ENCODE results near the gene TMPRSS11E.
"Not testable (repeated sequence)": the region's sequence is repeated elsewhere in the genome, so short reads cannot be mapped to it uniquely, and the experiment has no call there.

TMPRSS11E gene

GRCh38 chr4:68447201-68447600 lies at the start of gene TMPRSS11E:
Gene TMPRSS11E (plus strand): TSS chr4:68447463. CDS start chr4:68447513, 50 bp downstream.
- TF ChIP-seq CTCF (IDR thresholded peaks at IDR 0.05; ENCODE audit: borderline replicate concordance, insufficient read depth, low read depth, low read length): no peak
- H3K4me3 ChIP-seq (ENCODE audit: low read depth, low read length): no peak within 1 kb of the TSS

- no peak overlapping the region for H3K4me3 ChIP-seq (ENCODE audit: low read depth, low read length)
- no peak for TF ChIP-seq CTCF (IDR thresholded peaks at IDR 0.05; ENCODE audit: borderline replicate concordance, insufficient read depth, low read depth, low read length)
Observed at GRCh38 chr4:68399306-68399705, 48.0 kb upstream of the TMPRSS11E start.

GRCh38 chr4:68401231-68401630 lies 46.0 kb upstream of the TMPRSS11E start:
- H3K4me3 ChIP-seq (ENCODE audit: low read depth, low read length): no peak overlapping the region
- TF ChIP-seq CTCF (IDR thresholded peaks at IDR 0.05; ENCODE audit: borderline replicate concordance, insufficient read depth, low read depth, low read length): no peak

GRCh38 chr4:68404153-68404552 lies 43.1 kb upstream of the TMPRSS11E start:
- no peak overlapping the region for H3K4me3 ChIP-seq (ENCODE audit: low read depth, low read length)

GRCh38 chr4:68405718-68406478 lies 41.4 kb upstream of the TMPRSS11E start:
- H3K4me3 ChIP-seq (ENCODE audit: low read depth, low read length): not testable (repeated sequence)

More at GRCh38 chr4:68404153-68404552, 43.1 kb upstream of the TMPRSS11E start:
- no peak for TF ChIP-seq CTCF (IDR thresholded peaks at IDR 0.05; ENCODE audit: borderline replicate concordance, insufficient read depth, low read depth, low read length)

GRCh38 chr4:68406479-68406859 lies 40.8 kb upstream of the TMPRSS11E start:
- H3K4me3 ChIP-seq (ENCODE audit: low read depth, low read length): no peak overlapping the region
- no peak for TF ChIP-seq CTCF (IDR thresholded peaks at IDR 0.05; ENCODE audit: borderline replicate concordance, insufficient read depth, low read depth, low read length)

- not testable (repeated sequence) for H3K4me3 ChIP-seq (ENCODE audit: low read depth, low read length)
Observed at GRCh38 chr4:68407015-68407867, 40.0 kb upstream of the TMPRSS11E start.

- no peak overlapping the region for H3K4me3 ChIP-seq (ENCODE audit: low read depth, low read length)
- TF ChIP-seq CTCF (IDR thresholded peaks at IDR 0.05; ENCODE audit: borderline replicate concordance, insufficient read depth, low read depth, low read length): no peak
Observed at GRCh38 chr4:68407868-68408190, 39.4 kb upstream of the TMPRSS11E start.
